Karpas-422 (cell line): ENCODE data around the gene DKK3. TPM values are rescaled to one million over a fixed set of nuclear protein-coding genes. Genes with fewer than 3 reads are reported as not detected.

Experiments used
- DNase-seq: peaks from one replicate; pipeline ENCODE4 v3.0.0-alpha.2; 2015
- H2AFZ ChIP-seq: fragments of 200-600 bp; sonication (generic); 2 replicates; pipeline ENCODE4 v1.6.1; 2014; ENCODE audit warnings: antibody characterized with exemption, low read length, mixed read lengths
- H3K27ac ChIP-seq: fragments of 200-600 bp; sonication (generic); 2 replicates; pipeline ENCODE4 v1.5.1; 2014; ENCODE audit warnings: mild to moderate bottlenecking, low read length, moderate library complexity
- H3K27me3 ChIP-seq: fragments of 200-600 bp; sonication (generic); 2 replicates; pipeline ENCODE4 v1.6.1; 2014; ENCODE audit warnings: low read length, mixed read lengths
- H3K36me3 ChIP-seq: fragments of 200-600 bp; sonication (generic); 2 replicates; pipeline ENCODE4 v1.6.1; 2014; ENCODE audit warnings: low read length, mixed read lengths; ENCODE audit not compliant: insufficient read depth
- H3K4me1 ChIP-seq: fragments of 200-600 bp; sonication (generic); 2 replicates; pipeline ENCODE4 v1.6.1; 2014; ENCODE audit warnings: mild to moderate bottlenecking, low read length, mixed read lengths
- H3K4me2 ChIP-seq: fragments of 200-600 bp; sonication (generic); 2 replicates; pipeline ENCODE4 v1.6.1; 2014; ENCODE audit warnings: low read length, low read depth, mild to moderate bottlenecking; ENCODE audit not compliant: poor library complexity, severe bottlenecking
- H3K4me3 ChIP-seq: fragments of 200-600 bp; sonication (generic); 2 replicates; pipeline ENCODE4 v1.5.1; 2014; ENCODE audit warnings: mild to moderate bottlenecking, antibody characterized with exemption, low read length, mixed read lengths
- H3K79me2 ChIP-seq: fragments of 200-600 bp; sonication (generic); 2 replicates; pipeline ENCODE4 v1.6.1; 2014; ENCODE audit warnings: mild to moderate bottlenecking, low read length, mixed read lengths
- H3K9ac ChIP-seq: fragments of 200-600 bp; sonication (generic); 2 replicates; pipeline ENCODE4 v1.6.0; 2014; ENCODE audit warnings: low read length
- H3K9me2 ChIP-seq: fragments of 200-600 bp; sonication (generic), shearing (Covaris generic); replicated peaks from 2 replicates; pipeline ENCODE4 v1.6.0; 2014; ENCODE audit warnings: mild to moderate bottlenecking, low read length, moderate library complexity; ENCODE audit not compliant: insufficient read depth
- H3K9me3 ChIP-seq: fragments of 300-700, 200-600 bp; sonication (generic); 2 replicates; pipeline ENCODE4 v1.6.1; 2014; ENCODE audit warnings: low read length, mixed read lengths
- H4K20me1 ChIP-seq: fragments of 200-600 bp; sonication (generic); 2 replicates; pipeline ENCODE4 v1.6.1; 2014; ENCODE audit warnings: mild to moderate bottlenecking, antibody characterized with exemption, low read length, low read depth; ENCODE audit not compliant: insufficient read depth
- total RNA-seq: library from RNA; depleted of rRNA; stranded (reverse); fragments of >200 nt; shearing (Covaris generic); gene quantifications from 2 replicates; pipeline ENCODE4 v1.2.3, GENCODE V29; 2014; ENCODE audit warnings: low replicate concordance

DKK3 gene
- total RNA-seq, 1 experiment from 2014 or later, result not detected

DNA sequence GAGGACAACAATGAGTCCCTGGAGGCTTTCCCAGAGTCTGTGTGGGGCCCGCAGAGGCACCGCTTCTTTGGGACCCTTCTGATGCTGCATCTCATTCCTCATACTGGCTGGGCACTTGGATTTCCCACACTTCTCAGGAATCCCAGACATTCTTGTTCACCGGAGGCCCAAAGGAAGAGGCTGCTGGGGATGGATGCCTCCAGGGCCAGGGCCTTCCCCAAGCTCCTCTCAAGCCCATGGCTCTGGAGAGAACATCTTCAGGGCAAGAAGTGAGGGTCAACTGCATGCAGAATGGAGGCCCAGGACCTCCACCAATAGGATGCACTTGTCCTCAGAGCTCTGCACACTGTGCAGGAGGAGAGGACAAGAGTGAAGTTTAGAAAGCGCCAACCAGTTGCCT is 34.6 kb downstream of the DKK3 start:
- H3K27ac ChIP-seq, result no peak overlapping the region
- no peaks in the 10 kb centered on the region for H3K79me2 ChIP-seq
- H3K4me3 ChIP-seq, result no peak overlapping the region
- H2AFZ ChIP-seq, result no peak overlapping the region
- H3K36me3 ChIP-seq, result no peaks in the 10 kb centered on the region
- H4K20me1 ChIP-seq, result no peaks in the 10 kb centered on the region
- H3K9ac ChIP-seq, result no peak overlapping the region
- no peaks in the 10 kb centered on the region for H3K9me2 ChIP-seq
- no peak for DNase-seq
- H3K4me2 ChIP-seq, result no peak overlapping the region
- H3K27me3 ChIP-seq, result no peaks in the 10 kb centered on the region
- H3K9me3 ChIP-seq, result no peaks in the 10 kb centered on the region
- no peaks in the 10 kb centered on the region for H3K4me1 ChIP-seq

- Histone ChIP-seq H3K9me2 (no peaks in the 10 kb centered on the region), H3K9me3 (no peaks in the 10 kb centered on the region), H3K4me1 (no peaks in the 10 kb centered on the region)
Measured at GRCh38 chr11:11973361-11973800, 35.0 kb downstream of the DKK3 start.

GRCh38 chr11:11972730-11973341 is 35.6 kb downstream of the DKK3 start:
- H3K79me2 ChIP-seq, result no peaks in the 10 kb centered on the region
- no peaks in the 10 kb centered on the region for H3K9me2 ChIP-seq
- no peak overlapping the region for H3K4me3 ChIP-seq
- no peak overlapping the region for H3K27ac ChIP-seq
- no peaks in the 10 kb centered on the region for H3K4me1 ChIP-seq
- no peaks in the 10 kb centered on the region for H3K27me3 ChIP-seq
- DNase-seq, result no peak
- no peaks in the 10 kb centered on the region for H3K9me3 ChIP-seq
- no peaks in the 10 kb centered on the region for H3K36me3 ChIP-seq
- no peak overlapping the region for H2AFZ ChIP-seq
- H4K20me1 ChIP-seq, result no peaks in the 10 kb centered on the region
- H3K4me2 ChIP-seq, result no peak overlapping the region
- H3K9ac ChIP-seq, result no peak overlapping the region

More at GRCh38 chr11:11973361-11973800, 35.0 kb downstream of the DKK3 start:
- Histone ChIP-seq H4K20me1 (no peaks in the 10 kb centered on the region), H3K4me3 (no peak overlapping the region), H3K9ac (no peak overlapping the region), H2AFZ (no peak overlapping the region), H3K27ac (no peak overlapping the region), H3K79me2 (no peaks in the 10 kb centered on the region), H3K4me2 (no peak overlapping the region), H3K36me3 (no peaks in the 10 kb centered on the region), H3K27me3 (no peaks in the 10 kb centered on the region)
- no peak for DNase-seq

- Histone ChIP-seq H2AFZ (no peak overlapping the region), H3K4me1 (no peaks in the 10 kb centered on the region), H3K79me2 (no peaks in the 10 kb centered on the region), H3K27ac (no peak overlapping the region), H3K9ac (no peak overlapping the region), H4K20me1 (no peaks in the 10 kb centered on the region), H3K36me3 (no peaks in the 10 kb centered on the region), H3K9me2 (no peaks in the 10 kb centered on the region), H3K4me2 (no peak overlapping the region), H3K4me3 (no peak overlapping the region), H3K9me3 (no peaks in the 10 kb centered on the region), H3K27me3 (no peaks in the 10 kb centered on the region)
- no peak for DNase-seq
Measured at GRCh38 chr11:11971906-11972547, 36.4 kb downstream of the DKK3 start.

DNA sequence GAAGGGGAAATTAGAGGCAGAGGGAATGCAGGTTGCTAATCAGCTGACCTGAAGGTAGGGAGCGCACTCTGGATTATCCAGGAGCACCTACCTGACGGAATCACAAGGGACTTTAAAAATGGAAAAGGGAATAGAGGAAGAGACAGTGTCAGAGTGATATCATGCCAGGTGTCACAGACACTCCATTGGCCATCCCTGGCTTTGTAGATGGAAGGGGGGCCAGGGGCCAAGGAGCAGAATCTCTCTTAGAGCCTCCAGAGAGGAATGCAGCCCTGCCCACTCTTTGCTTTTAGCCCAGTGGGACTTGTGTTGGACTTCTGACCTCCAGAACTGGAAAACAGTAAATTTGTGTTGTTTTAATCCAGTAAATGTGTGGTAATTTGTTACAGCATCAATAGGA is 37.9 kb downstream of the DKK3 start:
- Histone ChIP-seq H3K9me3 (no peaks in the 10 kb centered on the region), H3K27me3 (no peaks in the 10 kb centered on the region), H4K20me1 (no peaks in the 10 kb centered on the region), H3K9ac (no peak overlapping the region), H3K36me3 (no peaks in the 10 kb centered on the region), H2AFZ (no peak overlapping the region), H3K4me2 (no peak overlapping the region), H3K27ac (no peak overlapping the region), H3K9me2 (no peaks in the 10 kb centered on the region), H3K79me2 (no peaks in the 10 kb centered on the region), H3K4me3 (no peak overlapping the region), H3K4me1 (no peaks in the 10 kb centered on the region)
- DNase-seq, result no peak

DNA sequence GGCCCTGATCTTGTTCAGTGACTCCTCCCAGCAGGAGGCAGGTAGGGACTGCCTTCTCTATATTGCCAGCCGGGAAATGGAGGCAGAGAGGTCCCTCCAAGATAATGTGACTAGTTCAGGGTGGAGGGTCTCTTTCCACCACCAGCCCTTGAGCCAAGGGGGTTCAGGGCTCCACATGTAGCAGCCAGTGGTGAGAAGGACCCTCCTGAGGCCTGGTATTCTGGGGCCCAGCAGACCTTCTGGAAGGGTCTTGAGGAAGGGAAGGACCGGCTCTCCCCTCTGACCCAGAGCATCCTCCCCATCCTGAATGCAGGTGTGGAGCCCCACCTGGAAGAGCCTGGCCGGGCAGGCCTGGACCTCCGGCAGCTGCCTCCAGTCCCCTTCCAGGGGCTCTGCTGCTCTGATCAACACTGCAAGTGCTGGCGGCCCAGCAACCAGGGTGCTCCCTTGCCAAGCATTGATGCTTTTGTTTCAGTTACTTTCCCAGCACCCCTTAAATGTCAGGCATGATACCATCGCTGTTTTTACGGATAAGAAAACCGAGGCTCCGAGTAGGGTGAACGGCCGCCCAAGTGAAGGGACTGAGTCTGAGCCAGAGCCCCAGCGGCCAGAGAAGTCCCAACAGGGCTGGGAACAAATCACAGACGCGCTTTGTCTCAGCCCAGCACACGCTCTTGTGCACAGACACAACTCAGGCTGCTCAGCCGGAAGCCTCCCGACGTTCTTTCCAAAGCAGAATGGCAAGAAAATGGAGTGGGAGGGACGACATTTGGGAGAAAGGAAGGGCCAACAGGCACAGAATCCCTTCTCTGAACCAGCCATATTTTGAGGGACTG is 38.8 kb downstream of the DKK3 start:
- H3K9ac ChIP-seq, result no peak overlapping the region
- H2AFZ ChIP-seq, result no peak overlapping the region
- no peaks in the 10 kb centered on the region for H3K9me2 ChIP-seq
- H3K27me3 ChIP-seq, result no peaks in the 10 kb centered on the region
- no peak overlapping the region for H3K27ac ChIP-seq
- DNase-seq, result no peak
- H3K9me3 ChIP-seq, result no peaks in the 10 kb centered on the region
- no peaks in the 10 kb centered on the region for H3K79me2 ChIP-seq
- no peak overlapping the region for H3K4me3 ChIP-seq
- no peaks in the 10 kb centered on the region for H3K4me1 ChIP-seq
- H4K20me1 ChIP-seq, result no peaks in the 10 kb centered on the region
- H3K36me3 ChIP-seq, result no peaks in the 10 kb centered on the region
- no peak overlapping the region for H3K4me2 ChIP-seq

- Histone ChIP-seq H2AFZ (no peak overlapping the region), H3K4me2 (no peak overlapping the region), H4K20me1 (no peaks in the 10 kb centered on the region), H3K9me3 (no peaks in the 10 kb centered on the region), H3K9ac (no peak overlapping the region), H3K27ac (no peak overlapping the region), H3K4me1 (no peaks in the 10 kb centered on the region), H3K27me3 (no peaks in the 10 kb centered on the region), H3K4me3 (no peak overlapping the region), H3K36me3 (no peaks in the 10 kb centered on the region), H3K79me2 (no peaks in the 10 kb centered on the region), H3K9me2 (no peaks in the 10 kb centered on the region)
- no peak for DNase-seq
Measured at GRCh38 chr11:11968511-11969280, 39.7 kb downstream of the DKK3 start.
